SK-N-SH treated with all-trans-retinoic acid at 6 μM for 48 hours (cell line): ENCODE measurements around the gene DDX23.

Experiments used
- CSDC2 ChIP-seq: fragments of 250-450 bp; sonication (Bioruptor Pico); IDR thresholded peaks from 2 replicates; pipeline ENCODE4 v1.5.0; 2020; ENCODE audit warnings: mild to moderate bottlenecking, moderate library complexity
- PPARA ChIP-seq: fragments of 250-450 bp; sonication (Bioruptor Pico); IDR thresholded peaks from 2 replicates; pipeline ENCODE4 v1.5.0; 2020; ENCODE audit warnings: mild to moderate bottlenecking, borderline replicate concordance
- RARB ChIP-seq: fragments of 250-450 bp; sonication (Bioruptor Pico); IDR thresholded peaks from 2 replicates; pipeline ENCODE4 v1.8.0; 2021; ENCODE audit warnings: mild to moderate bottlenecking, moderate library complexity
- SNAI2 ChIP-seq: fragments of 250-450 bp; sonication (Bioruptor Pico); IDR thresholded peaks from 2 replicates; pipeline ENCODE4 v1.5.0; 2020; ENCODE audit warnings: mild to moderate bottlenecking, moderate library complexity
- TF ChIP-seq, protein P1 (sequence below): fragments of 250-450 bp; sonication (Bioruptor Pico); IDR thresholded peaks from 2 replicates; pipeline ENCODE4 v1.8.0; 2020; ENCODE audit warnings: mild to moderate bottlenecking, moderate library complexity, borderline replicate concordance
- TF ChIP-seq, protein P2 (sequence below): fragments of 250-450 bp; sonication (Bioruptor Pico); IDR thresholded peaks from 2 replicates; pipeline ENCODE4 v1.5.1; 2020; ENCODE audit warnings: low read depth, mild to moderate bottlenecking, moderate library complexity
- TF ChIP-seq, protein P3 (sequence below): fragments of 250-450 bp; sonication (Bioruptor Pico); IDR thresholded peaks from 2 replicates; pipeline ENCODE4 v1.8.0; 2021; ENCODE audit warnings: low read depth, mild to moderate bottlenecking, moderate library complexity, borderline replicate concordance

DNA sequence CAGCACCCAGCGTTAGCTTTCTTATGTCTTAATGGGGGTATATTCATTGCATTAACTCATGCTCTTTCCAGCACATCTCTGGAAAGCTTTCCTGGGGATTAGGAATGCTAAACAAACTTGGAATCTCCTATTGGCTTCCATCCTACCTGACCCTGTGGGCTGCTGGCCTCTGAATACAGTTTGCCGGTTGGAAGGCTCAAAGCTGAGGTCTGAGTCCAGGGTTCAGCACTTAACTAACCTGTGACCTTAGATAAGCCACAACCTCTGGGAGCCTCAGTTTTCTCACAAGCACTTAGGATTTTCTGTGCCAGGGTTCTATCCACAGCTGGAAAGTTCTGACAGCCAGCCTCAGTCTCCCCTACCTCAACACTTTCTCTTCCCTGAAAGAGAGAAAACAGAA lies 26.6 kb upstream of the DDX23 start:
- TF ChIP-seq RARB (no peak), PPARA (CRISPR knock-in tag) (no peak), CSDC2 (CRISPR knock-in tag) (no peak), SNAI2 (CRISPR knock-in tag) (no peak)
- TF ChIP-seq, protein P1, sequence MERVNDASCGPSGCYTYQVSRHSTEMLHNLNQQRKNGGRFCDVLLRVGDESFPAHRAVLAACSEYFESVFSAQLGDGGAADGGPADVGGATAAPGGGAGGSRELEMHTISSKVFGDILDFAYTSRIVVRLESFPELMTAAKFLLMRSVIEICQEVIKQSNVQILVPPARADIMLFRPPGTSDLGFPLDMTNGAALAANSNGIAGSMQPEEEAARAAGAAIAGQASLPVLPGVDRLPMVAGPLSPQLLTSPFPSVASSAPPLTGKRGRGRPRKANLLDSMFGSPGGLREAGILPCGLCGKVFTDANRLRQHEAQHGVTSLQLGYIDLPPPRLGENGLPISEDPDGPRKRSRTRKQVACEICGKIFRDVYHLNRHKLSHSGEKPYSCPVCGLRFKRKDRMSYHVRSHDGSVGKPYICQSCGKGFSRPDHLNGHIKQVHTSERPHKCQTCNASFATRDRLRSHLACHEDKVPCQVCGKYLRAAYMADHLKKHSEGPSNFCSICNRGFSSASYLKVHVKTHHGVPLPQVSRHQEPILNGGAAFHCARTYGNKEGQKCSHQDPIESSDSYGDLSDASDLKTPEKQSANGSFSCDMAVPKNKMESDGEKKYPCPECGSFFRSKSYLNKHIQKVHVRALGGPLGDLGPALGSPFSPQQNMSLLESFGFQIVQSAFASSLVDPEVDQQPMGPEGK: no peak
- TF ChIP-seq, protein P2, sequence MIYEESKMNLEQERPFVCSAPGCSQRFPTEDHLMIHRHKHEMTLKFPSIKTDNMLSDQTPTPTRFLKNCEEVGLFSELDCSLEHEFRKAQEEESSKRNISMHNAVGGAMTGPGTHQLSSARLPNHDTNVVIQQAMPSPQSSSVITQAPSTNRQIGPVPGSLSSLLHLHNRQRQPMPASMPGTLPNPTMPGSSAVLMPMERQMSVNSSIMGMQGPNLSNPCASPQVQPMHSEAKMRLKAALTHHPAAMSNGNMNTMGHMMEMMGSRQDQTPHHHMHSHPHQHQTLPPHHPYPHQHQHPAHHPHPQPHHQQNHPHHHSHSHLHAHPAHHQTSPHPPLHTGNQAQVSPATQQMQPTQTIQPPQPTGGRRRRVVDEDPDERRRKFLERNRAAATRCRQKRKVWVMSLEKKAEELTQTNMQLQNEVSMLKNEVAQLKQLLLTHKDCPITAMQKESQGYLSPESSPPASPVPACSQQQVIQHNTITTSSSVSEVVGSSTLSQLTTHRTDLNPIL: no peak
- TF ChIP-seq, protein P3, sequence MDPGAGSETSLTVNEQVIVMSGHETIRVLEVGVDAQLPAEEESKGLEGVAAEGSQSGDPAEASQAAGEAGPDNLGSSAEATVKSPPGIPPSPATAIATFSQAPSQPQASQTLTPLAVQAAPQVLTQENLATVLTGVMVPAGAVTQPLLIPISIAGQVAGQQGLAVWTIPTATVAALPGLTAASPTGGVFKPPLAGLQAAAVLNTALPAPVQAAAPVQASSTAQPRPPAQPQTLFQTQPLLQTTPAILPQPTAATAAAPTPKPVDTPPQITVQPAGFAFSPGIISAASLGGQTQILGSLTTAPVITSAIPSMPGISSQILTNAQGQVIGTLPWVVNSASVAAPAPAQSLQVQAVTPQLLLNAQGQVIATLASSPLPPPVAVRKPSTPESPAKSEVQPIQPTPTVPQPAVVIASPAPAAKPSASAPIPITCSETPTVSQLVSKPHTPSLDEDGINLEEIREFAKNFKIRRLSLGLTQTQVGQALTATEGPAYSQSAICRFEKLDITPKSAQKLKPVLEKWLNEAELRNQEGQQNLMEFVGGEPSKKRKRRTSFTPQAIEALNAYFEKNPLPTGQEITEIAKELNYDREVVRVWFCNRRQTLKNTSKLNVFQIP (CRISPR knock-in tag): no peak
